GM19035 (cell line): ENCODE data around the gene FOLH1.
"Not testable (repeated sequence)": the region's sequence is repeated elsewhere in the genome, so short reads cannot be mapped to it uniquely, and the experiment has no call there.

Experiments used
- ATAC-seq: cut with Tn5 transposase; IDR thresholded peaks from one replicate; pipeline ENCODE4 v1.9.1; 2021; ENCODE audit not compliant: unreplicated experiment

Gene FOLH1

DNA sequence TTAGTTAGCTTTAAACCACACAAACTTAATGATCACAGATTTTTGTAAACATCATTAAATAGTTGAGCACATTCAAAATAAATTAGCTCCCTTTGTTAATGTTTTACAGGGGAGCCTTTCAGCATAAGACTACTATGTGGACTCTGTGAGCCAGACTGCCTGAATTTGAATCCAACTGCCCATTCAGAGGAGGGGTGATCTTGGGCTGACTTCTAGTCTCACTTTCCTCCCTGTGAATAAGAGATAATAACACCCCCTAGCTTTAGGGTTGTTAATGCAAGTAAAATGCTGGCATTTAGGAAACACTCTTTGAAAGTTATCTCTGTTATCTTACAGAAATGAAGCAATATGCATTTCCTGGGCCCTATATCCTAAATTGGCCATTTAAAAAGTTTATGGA lies 23.6 kb downstream of the FOLH1 start:
- ATAC-seq, result not testable (repeated sequence)

- not testable (repeated sequence) for ATAC-seq
Observed at GRCh38 chr11:49177936-49178335, 30.5 kb downstream of the FOLH1 start.

DNA sequence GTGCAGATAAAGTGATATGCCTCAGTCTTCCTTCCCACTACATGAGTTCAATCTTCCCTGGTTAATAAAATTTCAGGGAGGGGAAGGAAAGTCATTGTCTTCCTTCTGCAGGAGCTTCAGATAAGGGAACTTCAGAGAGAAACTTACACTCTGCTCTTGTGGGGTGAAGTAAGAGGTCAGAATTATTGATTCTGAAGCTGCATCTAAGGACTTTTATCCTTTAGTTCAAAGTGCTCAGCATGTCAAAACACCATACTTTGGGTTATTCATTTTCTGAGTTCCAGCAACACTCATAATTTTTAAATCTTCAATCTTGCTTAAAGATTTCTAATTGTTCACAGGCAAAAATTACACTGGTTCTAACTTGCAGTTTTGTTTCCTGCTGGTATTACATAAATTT lies 33.0 kb downstream of the FOLH1 start:
- ATAC-seq, result not testable (repeated sequence)

GRCh38 chr11:49174691-49175366 lies 33.6 kb downstream of the FOLH1 start:
- not testable (repeated sequence) for ATAC-seq

- not testable (repeated sequence) for ATAC-seq
Observed at GRCh38 chr11:49171613-49172012, 36.8 kb downstream of the FOLH1 start.

DNA sequence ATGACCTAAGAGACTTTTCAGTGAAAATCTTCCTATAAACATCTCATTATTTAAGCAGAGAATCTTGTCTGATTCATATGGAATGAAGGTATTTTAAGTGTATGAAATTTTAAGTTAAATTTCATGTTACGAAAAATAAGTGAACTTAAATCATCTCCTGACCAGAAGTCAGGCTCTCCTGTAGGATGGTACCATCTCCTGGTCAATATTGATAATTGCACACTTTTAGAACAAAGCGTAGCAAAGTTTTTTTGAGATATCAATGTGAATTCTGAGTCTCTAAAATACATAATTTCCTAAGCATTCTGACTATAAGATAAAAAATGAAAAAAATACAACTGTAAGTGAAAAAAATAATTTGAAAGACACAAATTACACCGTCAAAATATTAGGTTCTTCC lies 38.8 kb downstream of the FOLH1 start:
- ATAC-seq, result not testable (repeated sequence)

DNA sequence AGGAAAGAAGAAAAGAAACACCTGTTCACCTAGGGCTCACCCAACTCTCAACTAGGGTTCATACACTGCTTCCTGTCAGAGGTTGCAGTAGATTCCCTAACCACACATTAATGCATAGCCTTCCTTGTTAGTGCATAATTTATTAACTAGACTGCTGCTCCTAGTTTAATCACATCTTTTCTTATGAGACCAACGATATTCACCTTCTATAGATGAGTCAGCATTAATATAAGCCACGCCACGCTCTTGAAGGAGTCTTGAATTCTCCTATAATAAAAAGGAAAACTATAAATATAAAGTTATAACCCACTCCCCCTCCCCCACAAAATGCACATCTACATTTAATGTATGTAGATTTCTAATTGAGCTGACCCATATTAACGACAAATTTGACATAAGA lies 39.4 kb downstream of the FOLH1 start:
- not testable (repeated sequence) for ATAC-seq

DNA sequence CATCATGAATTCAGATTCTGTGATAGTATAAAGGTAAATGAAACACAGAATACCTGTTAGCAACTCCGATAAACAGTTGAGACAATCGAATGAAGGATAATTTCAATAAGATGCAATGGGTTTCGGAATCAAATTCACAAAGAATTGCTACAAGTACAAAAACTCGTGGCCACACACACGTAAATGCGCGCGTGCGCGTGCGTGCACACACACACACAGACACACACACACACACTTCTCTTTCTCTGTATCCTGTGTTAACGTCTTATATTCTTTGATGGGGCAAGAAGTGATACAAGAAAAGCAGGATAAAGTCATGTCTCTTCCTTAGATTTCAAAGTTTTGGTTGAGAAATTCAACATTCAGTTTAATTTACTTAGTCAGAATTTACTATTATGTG lies 57.2 kb downstream of the FOLH1 start:
- ATAC-seq, result no peak

GRCh38 chr11:49102356-49102755 lies 106.0 kb downstream of the FOLH1 start:
- ATAC-seq, result not testable (repeated sequence)
